Type B pancreatic cell (in vitro differentiated cells): ENCODE results near the gene FFAR4. TPM values are rescaled to one million over a fixed set of nuclear protein-coding genes. Genes with fewer than 3 reads are reported as not detected.

Experiments used
- DNase-seq: peaks from one replicate; pipeline ENCODE4 v3.0.0; 2021; ENCODE audit warnings: mixed read lengths; ENCODE audit not compliant: unreplicated experiment; ENCODE audit errors: extremely low spot score
- H3K27ac Mint-ChIP-seq: 2 replicates; pipeline ENCODE4 v1.8.0; 2021; ENCODE audit warnings: mild to moderate bottlenecking, mixed read lengths
- H3K27me3 Mint-ChIP-seq: 2 replicates; pipeline ENCODE4 v1.8.0; 2021; ENCODE audit warnings: mixed read lengths
- H3K36me3 Mint-ChIP-seq: 2 replicates; pipeline ENCODE4 v1.8.0; 2021; ENCODE audit warnings: mixed read lengths
- H3K4me1 Mint-ChIP-seq: one replicate; pipeline ENCODE4 v1.8.0; 2021; ENCODE audit warnings: mixed read lengths; ENCODE audit not compliant: unreplicated experiment
- H3K4me3 Mint-ChIP-seq: 2 replicates; pipeline ENCODE4 v1.8.0; 2021; ENCODE audit warnings: mild to moderate bottlenecking, mixed read lengths
- H3K9me3 Mint-ChIP-seq: 2 replicates; pipeline ENCODE4 v1.8.0; 2021; ENCODE audit warnings: mixed read lengths
- total RNA-seq: library from RNA; stranded (reverse); gene quantifications from 2 replicates; pipeline ENCODE4 v1.2.1, GENCODE V29; 2021; ENCODE audit warnings: low replicate concordance
- TF ChIP-seq, protein P1 (sequence below): fragments of 200-600 bp; sonication (generic); conservative IDR thresholded peaks from 2 replicates; pipeline ENCODE4 v1.5.0; 2021; ENCODE audit warnings: antibody characterized with exemption, mild to moderate bottlenecking

FFAR4 gene
- total RNA-seq, 1 donor from 2014 or later = 0.70 TPM

DNA sequence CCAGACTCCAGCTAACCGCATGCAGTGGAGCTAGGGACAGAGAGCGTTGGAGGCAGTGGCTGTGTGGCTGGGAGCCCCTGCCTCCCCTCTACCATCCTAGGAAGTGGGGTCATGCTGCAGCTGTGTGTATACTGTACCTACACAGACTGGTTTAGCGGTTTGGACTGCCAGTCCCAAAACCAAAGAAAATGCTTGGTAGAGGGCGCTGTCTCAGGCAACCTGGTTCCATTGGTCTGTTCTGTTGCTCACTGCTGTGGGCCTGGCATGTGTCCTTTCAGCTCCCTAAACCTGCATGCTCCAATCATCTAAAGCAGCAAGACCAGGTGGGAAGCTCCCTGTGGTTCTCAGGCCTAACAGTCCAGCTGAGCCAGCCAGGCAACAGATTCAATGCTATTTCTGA lies 30.1 kb downstream of the FFAR4 start:
- H3K4me3 Mint-ChIP-seq = no peak overlapping the region
- no peaks in the 10 kb centered on the region for H3K9me3 Mint-ChIP-seq
- no peaks in the 10 kb centered on the region for H3K4me1 Mint-ChIP-seq
- TF ChIP-seq, protein P1, sequence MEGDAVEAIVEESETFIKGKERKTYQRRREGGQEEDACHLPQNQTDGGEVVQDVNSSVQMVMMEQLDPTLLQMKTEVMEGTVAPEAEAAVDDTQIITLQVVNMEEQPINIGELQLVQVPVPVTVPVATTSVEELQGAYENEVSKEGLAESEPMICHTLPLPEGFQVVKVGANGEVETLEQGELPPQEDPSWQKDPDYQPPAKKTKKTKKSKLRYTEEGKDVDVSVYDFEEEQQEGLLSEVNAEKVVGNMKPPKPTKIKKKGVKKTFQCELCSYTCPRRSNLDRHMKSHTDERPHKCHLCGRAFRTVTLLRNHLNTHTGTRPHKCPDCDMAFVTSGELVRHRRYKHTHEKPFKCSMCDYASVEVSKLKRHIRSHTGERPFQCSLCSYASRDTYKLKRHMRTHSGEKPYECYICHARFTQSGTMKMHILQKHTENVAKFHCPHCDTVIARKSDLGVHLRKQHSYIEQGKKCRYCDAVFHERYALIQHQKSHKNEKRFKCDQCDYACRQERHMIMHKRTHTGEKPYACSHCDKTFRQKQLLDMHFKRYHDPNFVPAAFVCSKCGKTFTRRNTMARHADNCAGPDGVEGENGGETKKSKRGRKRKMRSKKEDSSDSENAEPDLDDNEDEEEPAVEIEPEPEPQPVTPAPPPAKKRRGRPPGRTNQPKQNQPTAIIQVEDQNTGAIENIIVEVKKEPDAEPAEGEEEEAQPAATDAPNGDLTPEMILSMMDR = no peak
- H3K27ac Mint-ChIP-seq = no peak overlapping the region
- H3K27me3 Mint-ChIP-seq = peaks cover 36% of the 10 kb centered on the region
- DNase-seq = no peak
- H3K36me3 Mint-ChIP-seq = no peaks in the 10 kb centered on the region

DNA sequence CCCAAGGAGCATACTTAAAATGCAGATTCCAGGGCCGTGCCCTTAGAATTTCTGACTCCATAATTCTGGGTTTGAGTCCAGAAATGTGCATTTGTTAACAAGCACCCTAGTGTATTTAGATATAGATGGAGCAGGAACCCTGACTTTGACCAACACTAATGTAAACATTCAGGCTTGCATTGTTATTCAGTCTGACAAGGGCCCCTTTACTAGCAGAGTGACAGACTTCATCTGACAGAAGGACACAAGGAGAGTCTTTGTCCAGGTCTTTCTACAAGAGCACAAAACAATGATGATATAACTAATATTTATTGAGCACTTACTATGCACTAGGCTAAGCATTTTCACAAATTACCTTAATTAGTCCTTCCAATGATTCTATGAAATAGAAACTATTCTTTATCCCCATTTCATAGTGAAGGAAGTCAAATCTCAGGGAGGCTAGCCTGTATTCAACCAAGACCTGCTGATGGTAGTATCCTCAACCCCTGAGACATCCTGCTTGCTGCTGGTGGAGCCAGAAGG lies 30.7 kb downstream of the FFAR4 start:
- Mint-ChIP-seq H3K9me3 (no peaks in the 10 kb centered on the region), H3K27ac (no peak overlapping the region), H3K27me3 (peaks cover 42% of the 10 kb centered on the region), H3K36me3 (no peaks in the 10 kb centered on the region), H3K4me3 (no peak overlapping the region), H3K4me1 (no peaks in the 10 kb centered on the region)
- TF ChIP-seq, protein P1 = no peak
- no peak for DNase-seq

DNA sequence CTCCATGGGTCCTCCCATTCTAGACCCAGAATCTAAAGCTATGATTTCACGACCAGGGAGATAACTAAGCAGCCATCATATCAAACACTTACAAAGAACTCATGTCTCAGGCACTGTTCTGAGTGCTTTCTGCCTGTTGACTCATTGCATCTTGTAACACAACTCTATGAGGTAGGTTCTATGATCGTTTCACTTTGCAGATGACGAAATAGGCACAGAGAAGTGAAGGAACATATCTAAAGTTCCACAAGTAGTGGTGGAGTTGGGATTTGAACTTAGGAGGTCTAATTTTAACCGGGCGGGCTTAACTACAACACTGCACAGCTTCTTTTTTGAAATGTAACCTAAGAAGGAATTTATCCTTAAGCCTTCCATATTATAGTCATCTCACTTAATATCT lies 31.7 kb downstream of the FFAR4 start:
- H3K9me3 Mint-ChIP-seq = no peaks in the 10 kb centered on the region
- H3K4me3 Mint-ChIP-seq = no peak overlapping the region
- TF ChIP-seq, protein P1 = no peak
- DNase-seq = no peak
- H3K27ac Mint-ChIP-seq = no peak overlapping the region
- peaks cover 52% of the 10 kb centered on the region for H3K27me3 Mint-ChIP-seq
- no peaks in the 10 kb centered on the region for H3K36me3 Mint-ChIP-seq
- no peaks in the 10 kb centered on the region for H3K4me1 Mint-ChIP-seq

DNA sequence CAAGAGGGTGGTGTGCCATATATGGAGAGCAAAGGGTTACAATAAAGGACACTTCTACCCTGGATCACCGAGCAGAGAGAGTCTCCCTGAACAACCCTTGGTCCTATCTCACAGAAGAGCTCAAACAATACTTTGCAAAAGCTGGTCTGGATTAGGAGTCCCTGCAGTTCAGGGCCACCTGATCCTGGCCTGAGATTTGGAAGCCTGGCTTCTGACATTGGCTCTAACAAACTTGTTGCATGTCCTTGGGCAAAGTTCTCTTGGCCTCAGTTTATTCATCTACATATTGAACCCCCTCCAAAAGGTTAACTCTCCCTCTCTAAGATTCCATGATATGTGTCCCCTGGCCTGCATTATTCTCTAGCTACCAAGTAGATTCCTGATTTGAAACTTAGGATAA lies 32.9 kb downstream of the FFAR4 start:
- Mint-ChIP-seq H3K36me3 (no peaks in the 10 kb centered on the region), H3K27ac (no peak overlapping the region), H3K4me1 (peaks cover 5% of the 10 kb centered on the region), H3K9me3 (no peaks in the 10 kb centered on the region), H3K27me3 (peaks cover 64% of the 10 kb centered on the region), H3K4me3 (no peak overlapping the region)
- TF ChIP-seq, protein P1 = no peak
- DNase-seq = no peak

DNA sequence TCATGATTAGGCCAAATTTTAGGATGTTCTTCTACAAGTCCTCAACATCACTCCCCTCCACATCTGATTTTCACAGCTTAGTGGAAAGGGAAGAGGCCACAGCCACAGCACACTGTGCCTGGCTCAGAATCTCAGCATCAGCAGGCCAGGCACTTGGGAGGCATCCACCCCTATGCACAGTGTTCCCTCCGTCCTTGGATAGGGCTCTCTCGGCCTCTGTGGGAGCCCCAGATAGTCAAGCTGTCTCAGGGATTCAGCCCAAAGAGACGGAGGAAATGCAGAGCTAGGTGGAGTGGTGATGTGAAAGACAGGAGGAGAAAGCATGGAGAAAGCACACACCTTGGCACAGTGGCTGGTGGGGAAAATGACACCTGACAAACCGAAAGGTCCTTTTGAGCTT lies 33.3 kb downstream of the FFAR4 start:
- Mint-ChIP-seq H3K4me1 (peaks cover 10% of the 10 kb centered on the region), H3K9me3 (no peaks in the 10 kb centered on the region), H3K36me3 (no peaks in the 10 kb centered on the region), H3K27me3 (peaks cover 68% of the 10 kb centered on the region), H3K27ac (no peak overlapping the region), H3K4me3 (peak overlapping the region; percentile 84)
- TF ChIP-seq, protein P1 = no peak
- DNase-seq = no peak
